ENCODE results near the gene TCF19. TPM values are rescaled to one million over a fixed set of nuclear protein-coding genes. Genes with fewer than 3 reads are reported as not detected.

TCF19 gene
- total RNA-seq, 4 donors from 2014 or later: 1.1 to 4.9 (median 3.6) TPM

GRCh38 chr6:31130751-31131150, 27.6 kb upstream of the TCF19 start:
- TF ChIP-seq, protein P1, sequence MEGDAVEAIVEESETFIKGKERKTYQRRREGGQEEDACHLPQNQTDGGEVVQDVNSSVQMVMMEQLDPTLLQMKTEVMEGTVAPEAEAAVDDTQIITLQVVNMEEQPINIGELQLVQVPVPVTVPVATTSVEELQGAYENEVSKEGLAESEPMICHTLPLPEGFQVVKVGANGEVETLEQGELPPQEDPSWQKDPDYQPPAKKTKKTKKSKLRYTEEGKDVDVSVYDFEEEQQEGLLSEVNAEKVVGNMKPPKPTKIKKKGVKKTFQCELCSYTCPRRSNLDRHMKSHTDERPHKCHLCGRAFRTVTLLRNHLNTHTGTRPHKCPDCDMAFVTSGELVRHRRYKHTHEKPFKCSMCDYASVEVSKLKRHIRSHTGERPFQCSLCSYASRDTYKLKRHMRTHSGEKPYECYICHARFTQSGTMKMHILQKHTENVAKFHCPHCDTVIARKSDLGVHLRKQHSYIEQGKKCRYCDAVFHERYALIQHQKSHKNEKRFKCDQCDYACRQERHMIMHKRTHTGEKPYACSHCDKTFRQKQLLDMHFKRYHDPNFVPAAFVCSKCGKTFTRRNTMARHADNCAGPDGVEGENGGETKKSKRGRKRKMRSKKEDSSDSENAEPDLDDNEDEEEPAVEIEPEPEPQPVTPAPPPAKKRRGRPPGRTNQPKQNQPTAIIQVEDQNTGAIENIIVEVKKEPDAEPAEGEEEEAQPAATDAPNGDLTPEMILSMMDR (IDR thresholded peaks at IDR 0.05; ENCODE audit: low read depth): no peak

DNA sequence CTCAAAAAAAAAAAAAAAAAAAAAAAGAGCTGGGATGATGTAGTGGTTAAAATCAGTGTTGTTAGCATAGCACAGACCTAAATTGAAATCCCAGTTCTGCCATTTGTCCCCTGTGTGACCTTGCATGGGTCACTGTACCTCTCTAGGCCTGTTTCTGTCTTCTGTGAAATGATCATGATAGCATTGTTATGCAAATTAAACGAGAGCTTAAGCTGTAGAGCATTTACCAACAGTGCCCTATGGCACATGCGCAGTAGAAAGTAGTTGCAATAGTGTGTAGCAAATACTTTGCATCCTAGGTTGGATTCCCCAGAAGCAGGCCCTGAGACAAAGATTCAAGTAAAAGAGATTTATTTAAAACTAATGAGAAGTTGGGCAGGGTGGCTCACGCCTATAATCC, 26.8 kb upstream of the TCF19 start:
- TF ChIP-seq, protein P1 (IDR thresholded peaks at IDR 0.05; ENCODE audit: low read depth): no peak

DNA sequence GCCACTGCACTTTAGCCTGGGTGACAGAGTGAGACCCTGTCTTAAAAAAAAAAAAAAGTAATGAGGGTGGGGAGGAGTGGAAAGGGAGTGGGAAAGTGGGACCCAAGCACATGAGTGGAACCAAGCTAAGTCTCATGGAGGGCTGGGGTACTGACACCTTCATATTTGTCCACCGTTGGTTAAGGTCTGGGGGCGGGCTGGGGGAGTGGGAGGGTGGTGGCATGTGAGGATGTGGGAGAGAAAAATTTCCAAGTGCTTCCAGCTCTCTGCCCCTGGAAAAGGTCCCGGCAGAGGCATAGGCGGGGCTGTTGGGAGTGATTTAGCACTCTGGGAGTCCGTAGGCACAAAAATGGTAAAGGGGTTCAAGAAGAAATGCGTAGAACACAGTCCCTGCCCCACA, 25.6 kb upstream of the TCF19 start:
- TF ChIP-seq, protein P1 (IDR thresholded peaks at IDR 0.05; ENCODE audit: low read depth): no peak

DNA sequence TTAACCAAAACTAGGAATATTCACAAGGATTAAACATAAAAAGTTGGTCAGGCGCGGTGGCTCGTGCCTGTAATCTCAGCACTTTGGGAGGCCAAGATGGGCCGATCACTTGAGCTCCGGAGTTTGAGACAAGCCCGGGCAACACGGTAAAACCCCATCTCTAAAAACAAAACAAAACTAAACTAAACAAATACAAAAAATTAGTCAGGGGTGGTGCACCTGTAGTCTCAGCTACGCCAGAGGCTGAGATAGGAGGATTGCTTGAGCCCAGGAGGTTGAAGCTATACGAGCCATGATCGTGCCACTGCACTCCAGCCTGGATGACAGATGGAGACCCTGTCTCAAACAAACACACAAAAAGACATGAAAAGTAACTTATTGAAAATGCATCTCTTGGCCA, 22.7 kb upstream of the TCF19 start:
- TF ChIP-seq, protein P1 (IDR thresholded peaks at IDR 0.05; ENCODE audit: low read depth): no peak

GRCh38 chr6:31138982-31139381, 19.4 kb upstream of the TCF19 start, which contains the start of gene PSORS1C2:
Gene PSORS1C2 (minus strand): TSS chr6:31139066. CDS start chr6:31139026, 40 bp downstream.
- TF ChIP-seq, protein P1 (IDR thresholded peaks at IDR 0.05; ENCODE audit: low read depth): no peak

- TF ChIP-seq, protein P1 (IDR thresholded peaks at IDR 0.05; ENCODE audit: low read depth): no peak
Observed at GRCh38 chr6:31139599-31139998, 18.8 kb upstream of the TCF19 start.

- TF ChIP-seq, protein P1 (IDR thresholded peaks at IDR 0.05; ENCODE audit: low read depth): no peak
Observed at GRCh38 chr6:31140643-31141042, 17.7 kb upstream of the TCF19 start.
